Neural progenitor cell (in vitro differentiated cells): ENCODE measurements around the gene OPCML. TPM values are rescaled to one million over a fixed set of nuclear protein-coding genes. Genes with fewer than 3 reads are reported as not detected.

Experiments
- DNase-seq: peaks from one replicate; pipeline ENCODE4 v3.0.0-alpha.2; 2016; ENCODE audit warnings: low spot score
- H2AFZ ChIP-seq: fragments of 200-600 bp; sonication (generic); replicated peaks from 2 replicates; pipeline ENCODE4 v1.6.1; 2016; ENCODE audit warnings: antibody characterized with exemption
- H3F3A ChIP-seq: fragments of 200-600 bp; sonication (generic); 2 replicates; pipeline ENCODE4 v1.6.1; 2016; ENCODE audit warnings: antibody characterized with exemption, low read depth
- H3K27ac ChIP-seq: fragments of 200-600 bp; sonication (generic); 2 replicates; pipeline ENCODE4 v1.5.1; 2016; ENCODE audit warnings: mild to moderate bottlenecking
- H3K27me3 ChIP-seq: fragments of 200-600 bp; sonication (generic); 2 replicates; pipeline ENCODE4 v1.6.1; 2016; ENCODE audit warnings: mild to moderate bottlenecking, moderate library complexity
- H3K36me3 ChIP-seq: fragments of 200-600 bp; sonication (generic); 2 replicates; pipeline ENCODE4 v1.5.1; 2016
- H3K4me1 ChIP-seq: fragments of 200-600 bp; sonication (generic); 2 replicates; pipeline ENCODE4 v1.6.1; 2016; ENCODE audit warnings: mixed run types
- H3K4me2 ChIP-seq: fragments of 200-600 bp; sonication (generic); 2 replicates; pipeline ENCODE4 v1.6.1; 2016
- H3K4me3 ChIP-seq: fragments of 200-600 bp; sonication (generic); 2 replicates; pipeline ENCODE4 v1.5.1; 2016
- H3K79me2 ChIP-seq: fragments of 200-600 bp; sonication (generic); 2 replicates; pipeline ENCODE4 v1.6.1; 2016; ENCODE audit warnings: low read depth
- H3K9ac ChIP-seq: fragments of 200-600 bp; sonication (generic); 2 replicates; pipeline ENCODE4 v1.6.1; 2016
- H3K9me3 ChIP-seq: fragments of 200-600 bp; sonication (generic); 2 replicates; pipeline ENCODE4 v1.5.1; 2016; ENCODE audit warnings: low read depth
- H4K20me1 ChIP-seq: fragments of 200-600 bp; sonication (generic); 2 replicates; pipeline ENCODE4 v1.6.1; 2016; ENCODE audit warnings: low read depth
- H3K27ac Mint-ChIP-seq: 3 replicates; pipeline ENCODE4 v1.8.0; 2021; ENCODE audit warnings: mixed read lengths
- H3K27me3 Mint-ChIP-seq: 2 replicates; pipeline ENCODE4 v1.8.0; 2022; ENCODE audit warnings: low read depth, mild to moderate bottlenecking, inconsistent platforms, moderate library complexity, mixed read lengths; ENCODE audit not compliant: insufficient read depth
- H3K36me3 Mint-ChIP-seq: 3 replicates; pipeline ENCODE4 v1.8.0; 2021; ENCODE audit warnings: mixed read lengths
- H3K4me1 Mint-ChIP-seq: 3 replicates; pipeline ENCODE4 v1.8.0; 2021; ENCODE audit warnings: mixed read lengths
- H3K4me3 Mint-ChIP-seq: 3 replicates; pipeline ENCODE4 v1.8.0; 2021; ENCODE audit warnings: mild to moderate bottlenecking, moderate library complexity, mixed read lengths
- H3K9me3 Mint-ChIP-seq: 3 replicates; pipeline ENCODE4 v1.8.0; 2020; ENCODE audit warnings: mixed read lengths
- CTCF ChIP-seq: fragments of 200-600 bp; sonication (generic); IDR thresholded peaks from 2 replicates; pipeline ENCODE4 v1.5.1; 2017; ENCODE audit warnings: antibody characterized with exemption, mild to moderate bottlenecking
- EZH2 ChIP-seq: fragments of 200-600 bp; sonication (generic); IDR thresholded peaks from 2 replicates; pipeline ENCODE4 v1.6.1; 2017; ENCODE audit warnings: antibody characterized with exemption, mild to moderate bottlenecking, moderate library complexity
- EZH2phosphoT487 ChIP-seq: fragments of 200-600 bp; sonication (generic); IDR thresholded peaks from 2 replicates; pipeline ENCODE4 v1.6.1; 2017; ENCODE audit warnings: antibody characterized with exemption
- total RNA-seq: library from RNA; depleted of rRNA; stranded (reverse); fragments of >200 nt; gene quantifications from 2 replicates; pipeline ENCODE4 v1.2.3, GENCODE V29; 2015; ENCODE audit warnings: low replicate concordance

OPCML gene
- total RNA-seq, 1 donor from 2014 or later: 0.02 TPM

- no peak for TF ChIP-seq EZH2
- peak; percentile 84 for TF ChIP-seq EZH2phosphoT487
- TF ChIP-seq CTCF: no peak
- Histone ChIP-seq H3K36me3 (no peaks in the 10 kb centered on the region), H3K9ac (no peak overlapping the region), H2AFZ (no peak overlapping the region), H3K4me1 (peaks cover 25% of the 10 kb centered on the region), H3K4me3 (peak overlapping the region; percentile 33), H3K27me3 (peaks cover 100% of the 10 kb centered on the region), H3K79me2 (no peaks in the 10 kb centered on the region), H3K9me3 (no peaks in the 10 kb centered on the region), H4K20me1 (peaks cover 37% of the 10 kb centered on the region), H3F3A (peaks cover 23% of the 10 kb centered on the region), H3K4me2 (peak overlapping the region; percentile 82), H3K27ac (no peak overlapping the region)
- Mint-ChIP-seq H3K27me3 (peaks cover 14% of the 10 kb centered on the region), H3K9me3 (peaks cover 10% of the 10 kb centered on the region), H3K4me3 (no peak overlapping the region), H3K36me3 (no peaks in the 10 kb centered on the region), H3K27ac (no peak overlapping the region), H3K4me1 (peaks cover 36% of the 10 kb centered on the region)
- DNase-seq: peak; percentile 84
These were observed 303.6 kb downstream of the OPCML start for GRCh38 chr11:133228471-133229329.

- H3K4me3 Mint-ChIP-seq: no peak overlapping the region
- Histone ChIP-seq H3K4me3 (no peak overlapping the region), H3K9ac (no peak overlapping the region), H3K36me3 (no peaks in the 10 kb centered on the region), H3K9me3 (no peaks in the 10 kb centered on the region), H3K27me3 (peaks cover 95% of the 10 kb centered on the region), H3K4me1 (peaks cover 25% of the 10 kb centered on the region), H3K27ac (no peak overlapping the region), H4K20me1 (peaks cover 37% of the 10 kb centered on the region), H3F3A (peaks cover 23% of the 10 kb centered on the region), H3K79me2 (no peaks in the 10 kb centered on the region), H2AFZ (no peak overlapping the region), H3K4me2 (peak overlapping the region; percentile 82)
- H3K27me3 Mint-ChIP-seq: peaks cover 12% of the 10 kb centered on the region
- peaks cover 36% of the 10 kb centered on the region for H3K4me1 Mint-ChIP-seq
- peaks cover 7% of the 10 kb centered on the region for H3K9me3 Mint-ChIP-seq
- H3K36me3 Mint-ChIP-seq: no peaks in the 10 kb centered on the region
- TF ChIP-seq CTCF (no peak), EZH2 (no peak), EZH2phosphoT487 (no peak)
- H3K27ac Mint-ChIP-seq: no peak overlapping the region
- DNase-seq: peak; percentile 31
These were observed 304.6 kb downstream of the OPCML start for GRCh38 chr11:133227632-133228111.

- Mint-ChIP-seq H3K4me1 (peaks cover 22% of the 10 kb centered on the region), H3K36me3 (no peaks in the 10 kb centered on the region), H3K9me3 (no peaks in the 10 kb centered on the region), H3K4me3 (no peak overlapping the region), H3K27me3 (peaks cover 11% of the 10 kb centered on the region), H3K27ac (no peak overlapping the region)
- Histone ChIP-seq H3K4me2 (no peak overlapping the region), H3K4me3 (no peak overlapping the region), H3K9ac (no peak overlapping the region), H3K9me3 (no peaks in the 10 kb centered on the region), H3K27me3 (peaks cover 61% of the 10 kb centered on the region), H3K4me1 (peaks cover 20% of the 10 kb centered on the region), H3K79me2 (no peaks in the 10 kb centered on the region), H3K27ac (no peak overlapping the region), H4K20me1 (peaks cover 24% of the 10 kb centered on the region), H3F3A (peaks cover 22% of the 10 kb centered on the region), H2AFZ (no peak overlapping the region), H3K36me3 (no peaks in the 10 kb centered on the region)
- TF ChIP-seq EZH2phosphoT487 (no peak), EZH2 (no peak), CTCF (no peak)
- no peak for DNase-seq
These were observed 308.0 kb downstream of the OPCML start for GRCh38 chr11:133224271-133224670.
